Measurements from ENCODE around the gene DIS3L2.
"Not testable (repeated sequence)": the region's sequence is repeated elsewhere in the genome, so short reads cannot be mapped to it uniquely, and the experiment has no call there.

Gene DIS3L2

DNA sequence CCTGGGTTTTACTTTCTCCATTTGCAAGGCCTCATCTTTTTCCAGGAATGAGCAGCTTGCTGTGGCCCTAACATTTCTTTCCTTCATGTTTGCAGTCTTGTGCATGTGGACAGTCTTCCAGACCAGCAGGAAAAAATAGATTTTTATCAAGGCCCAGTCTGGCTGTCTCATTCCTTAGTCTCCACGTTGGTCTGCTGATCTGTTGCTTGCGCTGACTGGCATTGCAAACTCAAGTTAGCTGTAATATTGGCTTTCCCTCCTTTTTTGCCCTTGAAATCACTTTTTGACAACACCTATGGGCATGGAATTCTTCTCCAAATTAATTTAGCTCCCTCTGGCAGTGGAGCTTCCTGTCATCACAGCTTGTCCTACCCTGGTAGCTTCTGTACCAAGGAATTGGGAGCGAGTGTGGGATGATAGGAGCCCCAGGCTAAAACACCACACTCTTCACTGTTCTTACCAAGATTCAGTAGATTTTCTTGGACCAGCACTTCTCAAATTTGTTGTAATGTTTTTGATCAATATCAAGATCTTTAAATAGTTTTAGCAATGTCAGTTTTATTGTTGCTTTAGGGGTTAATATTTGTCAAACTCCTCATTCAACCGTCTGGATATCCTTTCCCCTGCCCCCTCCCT is 48.2 kb downstream of the DIS3L2 start:
- no peak for DNase-seq

DNA sequence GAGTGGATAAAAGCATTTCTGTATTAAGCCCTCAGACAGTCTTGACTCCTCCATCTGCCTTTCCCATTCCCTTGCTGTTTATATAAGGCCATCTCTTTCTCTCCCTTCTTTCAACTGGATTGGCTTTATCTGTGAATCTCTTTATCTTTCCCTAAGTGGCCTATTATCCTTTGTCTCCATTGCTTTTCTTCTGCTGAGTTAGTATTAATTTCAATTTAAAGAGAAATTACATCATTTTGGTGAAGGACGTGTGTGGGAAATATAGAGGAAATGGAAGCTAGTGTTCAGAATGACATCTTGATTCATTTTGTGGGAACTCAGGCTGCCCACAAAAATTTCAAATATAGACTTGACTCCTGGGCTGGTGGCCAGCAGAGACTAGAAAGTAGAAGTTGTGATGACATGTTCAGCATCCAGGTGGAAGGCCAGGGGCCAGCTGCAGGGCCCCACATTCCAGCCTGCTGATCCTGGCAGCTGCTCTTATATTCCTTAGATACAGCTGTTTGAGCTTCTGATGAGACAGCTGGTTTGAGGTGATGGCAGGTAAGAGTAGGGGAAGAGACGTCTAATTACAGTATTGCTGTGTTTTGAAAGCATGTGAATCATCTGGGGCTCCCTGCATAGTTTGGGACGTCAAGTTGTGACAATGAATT is 52.3 kb downstream of the DIS3L2 start:
- peak; percentile 97 for DNase-seq

DNA sequence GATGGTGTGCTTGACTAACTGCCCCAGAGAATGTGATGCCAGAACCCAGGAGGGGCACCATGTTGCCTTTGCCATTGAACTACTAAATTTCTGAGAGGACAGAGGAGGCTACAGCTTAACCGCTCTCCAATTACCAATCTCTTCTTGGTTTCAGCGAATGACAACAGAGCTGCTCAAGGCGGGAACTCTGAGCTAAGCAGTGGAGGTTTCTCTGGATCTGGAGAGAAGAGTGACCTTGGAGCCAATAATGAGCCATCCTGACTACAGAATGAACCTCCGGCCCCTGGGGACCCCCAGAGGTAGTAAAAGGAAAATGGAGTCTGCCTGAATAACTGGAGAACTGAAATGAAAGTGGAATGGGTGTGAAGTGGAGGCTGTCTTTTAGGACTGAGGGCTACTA is 53.2 kb downstream of the DIS3L2 start:
- DNase-seq: no peak

DNA sequence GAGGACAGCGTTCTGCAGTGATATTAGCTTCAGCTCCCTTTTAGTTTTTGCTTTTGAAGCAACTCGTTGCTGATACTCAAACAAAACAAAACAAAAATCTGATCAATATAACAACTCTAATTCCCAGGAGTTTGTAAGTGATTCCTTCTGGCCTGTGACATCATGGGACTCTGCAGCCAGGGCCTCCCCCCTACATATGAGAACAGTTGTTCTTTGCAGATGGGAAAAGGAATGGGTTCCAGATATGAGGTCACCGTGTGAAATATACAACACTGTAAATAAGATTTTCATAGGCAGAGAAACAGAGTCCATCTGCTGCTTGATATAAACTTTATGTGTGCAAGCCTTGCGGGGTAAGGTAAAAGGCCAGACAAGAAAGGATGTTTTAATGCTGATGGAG is 56.7 kb downstream of the DIS3L2 start:
- no peak for DNase-seq

DNA sequence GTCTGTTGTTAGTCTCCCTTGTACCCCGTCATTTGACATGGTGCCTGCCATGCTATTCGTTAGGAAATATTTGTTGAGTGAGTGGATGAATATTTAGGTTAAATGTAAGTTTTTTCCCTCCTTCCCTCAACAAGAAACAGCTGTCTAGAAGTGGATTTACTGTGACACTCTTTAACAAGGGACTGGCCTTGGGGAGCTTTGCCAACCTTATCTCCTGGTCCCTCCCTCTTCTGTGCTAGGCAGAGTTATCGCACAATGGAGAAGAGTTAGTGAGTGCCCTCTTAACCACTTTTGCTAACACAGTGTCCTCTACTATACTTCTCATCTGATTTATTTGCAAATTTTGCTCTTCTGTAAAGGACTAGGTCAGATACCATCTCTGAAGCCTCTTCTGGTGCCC is 61.2 kb downstream of the DIS3L2 start:
- DNase-seq: peak; percentile 24

DNA sequence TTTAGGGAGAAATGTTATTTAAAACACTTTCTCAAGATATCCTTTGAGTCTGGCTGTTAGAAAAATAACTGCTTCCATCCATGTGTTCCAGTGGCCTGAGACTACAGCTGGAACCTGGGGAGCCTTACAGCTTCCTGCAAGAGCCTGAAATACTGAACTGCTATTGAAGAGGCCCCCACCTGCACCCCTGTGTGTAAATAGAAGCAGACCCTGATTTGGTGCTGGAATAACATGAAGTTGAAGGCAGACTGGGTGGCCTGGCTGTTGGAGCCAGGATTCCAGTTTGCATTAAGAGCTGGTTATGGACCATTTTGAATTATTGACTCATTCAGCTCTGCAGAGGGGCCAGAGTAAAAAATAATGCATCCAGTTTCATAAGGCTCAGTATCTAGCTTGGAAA is 61.9 kb downstream of the DIS3L2 start:
- DNase-seq: no peak

DNA sequence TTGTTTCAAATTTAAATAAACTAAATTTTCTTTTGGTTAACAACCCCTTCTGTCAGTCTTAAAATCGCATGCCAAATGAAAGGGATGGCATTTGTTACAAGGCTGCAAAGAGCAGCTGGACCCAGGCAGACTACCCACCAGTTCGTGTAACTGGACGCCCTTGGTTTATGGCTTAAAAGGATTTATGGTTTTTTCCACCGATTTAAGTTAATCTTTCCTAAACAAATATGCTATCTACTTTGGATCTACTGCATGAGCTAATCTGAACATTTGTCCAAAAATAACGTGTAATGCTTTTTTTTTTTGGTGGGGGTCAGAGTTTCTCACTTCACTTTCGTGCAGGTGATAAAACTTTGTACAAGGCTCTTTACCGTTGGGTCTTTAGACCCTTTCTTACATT is 62.9 kb downstream of the DIS3L2 start:
- no peak for DNase-seq

DNA sequence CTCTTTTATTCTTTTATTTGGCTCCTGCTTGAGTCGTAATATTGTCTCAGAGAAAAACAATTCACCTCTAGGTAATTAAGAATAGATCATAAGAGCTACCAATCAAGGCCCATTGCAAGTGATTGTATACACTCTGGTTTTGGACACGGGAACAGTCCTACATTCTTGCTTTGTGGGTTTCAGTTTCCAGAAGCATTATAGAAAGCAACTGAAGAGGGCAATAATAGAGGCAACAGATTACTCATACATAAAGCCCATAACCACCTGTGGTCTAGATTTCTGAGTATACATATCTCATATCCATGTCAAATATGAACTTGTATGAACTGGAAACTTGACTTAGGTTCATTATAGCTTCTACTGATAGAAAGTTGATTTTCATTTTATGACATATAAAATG is 65.4 kb downstream of the DIS3L2 start:
- no peak for DNase-seq

DNA sequence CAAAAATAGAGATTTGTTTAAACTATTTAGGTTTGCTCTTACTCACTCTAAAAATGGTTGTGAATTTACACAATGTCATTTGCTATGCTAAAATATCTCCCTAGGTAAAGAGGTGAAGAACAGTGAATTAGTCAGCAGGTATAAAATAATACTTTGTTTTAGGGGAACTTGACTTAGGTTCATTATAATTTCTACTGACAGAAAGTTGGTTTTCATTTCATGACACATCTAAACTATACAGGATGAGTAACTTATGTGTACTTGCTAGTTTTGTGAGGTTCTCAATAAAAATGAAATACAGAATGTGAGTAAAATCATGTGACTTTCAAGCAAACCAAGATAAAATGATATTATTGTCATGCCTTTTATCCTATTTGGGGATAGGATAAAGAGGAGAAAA is 66.0 kb downstream of the DIS3L2 start:
- DNase-seq: no peak

DNA sequence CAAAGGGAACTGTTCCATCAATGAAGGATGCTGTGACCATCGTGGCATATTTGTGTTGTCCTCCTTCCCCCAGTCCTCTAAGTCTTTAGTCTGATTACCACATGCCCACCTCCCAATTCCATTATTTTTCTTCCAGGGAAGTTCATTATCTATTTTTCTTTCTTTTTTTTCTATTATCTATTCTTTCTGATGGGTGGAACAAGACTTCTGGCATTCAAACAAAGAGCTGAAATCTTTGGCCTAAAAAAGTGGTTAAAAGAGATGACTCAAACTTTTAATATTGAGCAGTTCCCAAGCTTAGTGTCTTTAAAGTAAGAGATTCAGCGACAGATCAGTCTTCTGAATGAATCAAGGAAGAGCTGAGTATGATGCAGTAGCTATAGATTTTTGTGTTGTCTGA is 66.6 kb downstream of the DIS3L2 start:
- DNase-seq: no peak

DNA sequence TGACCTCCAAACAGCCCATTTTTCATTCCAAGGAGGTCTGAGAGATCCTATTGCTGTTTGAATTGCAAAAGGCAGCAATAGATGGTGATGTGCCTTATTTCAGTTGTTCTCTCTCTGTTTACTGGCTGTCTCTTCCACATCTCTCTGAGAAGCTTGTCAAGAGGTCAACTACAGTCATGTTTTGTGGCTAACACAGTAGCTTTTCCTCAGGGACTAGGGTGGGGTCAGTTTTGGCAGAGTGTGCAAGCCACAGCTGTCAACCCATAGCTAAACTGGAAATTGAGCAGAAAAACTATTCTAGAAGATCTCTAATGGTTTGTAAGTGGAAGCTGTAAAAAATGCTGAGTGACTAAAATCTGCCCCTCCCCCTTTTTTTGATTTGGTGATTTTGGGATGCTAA is 67.1 kb downstream of the DIS3L2 start:
- no peak for DNase-seq

DNA sequence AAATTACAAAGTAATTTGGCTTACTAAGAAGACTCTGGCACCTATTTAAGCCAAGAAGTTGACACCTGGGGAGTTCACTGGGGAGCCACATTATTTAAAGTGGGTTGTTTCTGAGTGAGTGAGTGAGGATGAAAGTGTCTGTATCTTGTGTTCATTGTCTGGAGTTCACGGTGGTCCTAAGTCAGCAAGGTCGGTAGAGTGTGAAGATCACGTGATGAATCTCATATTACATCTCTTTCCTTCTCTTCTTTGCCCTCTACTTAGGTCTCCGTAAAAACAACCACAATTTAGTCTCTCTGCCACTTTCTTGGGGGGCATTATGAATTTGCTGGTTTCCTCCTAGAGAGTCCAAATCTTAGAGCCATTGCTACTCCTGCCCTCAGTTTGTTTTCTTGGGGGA is 67.8 kb downstream of the DIS3L2 start:
- DNase-seq: no peak

DNA sequence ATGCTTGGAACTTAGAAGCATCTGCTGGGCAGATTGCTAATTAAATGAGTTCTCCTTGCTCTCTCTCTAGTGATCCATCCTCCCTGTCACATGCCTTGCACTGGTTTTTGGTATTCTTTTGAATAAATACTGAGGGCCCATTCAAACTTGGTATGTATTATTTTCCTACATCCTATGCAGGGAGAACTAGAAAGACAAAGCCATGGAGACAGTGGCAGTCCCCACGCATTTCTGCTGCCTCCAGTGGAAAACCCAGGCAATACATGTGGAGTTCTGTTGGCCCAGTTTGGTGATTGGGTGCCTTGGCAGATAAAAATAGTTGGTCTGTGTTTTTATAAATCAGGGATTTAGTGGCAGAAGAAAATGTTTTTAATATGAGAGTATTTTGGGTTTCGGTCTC is 68.7 kb downstream of the DIS3L2 start:
- no peak for DNase-seq

DNA sequence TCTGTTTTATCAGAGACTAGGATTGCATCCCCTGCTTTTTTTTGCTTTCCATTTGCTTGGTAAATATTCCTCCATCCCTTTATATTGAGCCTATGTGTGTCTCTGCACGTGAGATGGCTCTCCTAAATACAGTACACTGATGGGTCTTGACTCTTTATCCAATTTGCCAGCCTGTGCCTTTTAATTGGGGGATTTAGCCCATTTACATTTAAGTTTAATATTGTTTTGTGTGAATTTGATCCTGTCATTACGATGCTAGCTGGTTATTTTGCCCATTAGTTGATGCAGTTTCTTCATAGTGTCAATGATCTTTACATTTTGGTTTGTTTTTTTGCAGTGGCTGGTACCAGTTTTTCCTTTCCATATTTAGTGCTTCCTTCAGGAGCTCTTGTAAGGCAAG is 73.8 kb downstream of the DIS3L2 start:
- not testable (repeated sequence) for DNase-seq

DNA sequence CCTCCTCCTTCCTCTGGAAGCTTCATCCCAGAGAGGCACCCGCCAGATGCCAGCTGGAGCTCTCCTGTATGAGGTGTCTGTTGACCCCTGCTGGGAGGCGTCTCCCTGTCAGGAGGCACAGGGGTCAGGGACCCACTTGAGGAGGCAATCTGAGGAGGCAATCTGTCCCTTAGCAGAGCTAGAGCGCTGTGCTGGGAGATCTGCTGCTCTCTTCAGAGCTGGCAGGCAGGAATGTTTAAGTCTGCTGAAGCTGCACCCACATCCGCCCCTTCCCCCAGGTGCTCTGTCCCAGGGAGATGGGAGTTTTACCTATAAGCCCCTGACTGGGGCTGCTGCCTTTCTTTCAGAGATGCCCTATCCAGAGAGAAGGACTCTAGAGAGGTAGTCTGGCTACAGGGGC is 75.4 kb downstream of the DIS3L2 start:
- DNase-seq: not testable (repeated sequence)

DNA sequence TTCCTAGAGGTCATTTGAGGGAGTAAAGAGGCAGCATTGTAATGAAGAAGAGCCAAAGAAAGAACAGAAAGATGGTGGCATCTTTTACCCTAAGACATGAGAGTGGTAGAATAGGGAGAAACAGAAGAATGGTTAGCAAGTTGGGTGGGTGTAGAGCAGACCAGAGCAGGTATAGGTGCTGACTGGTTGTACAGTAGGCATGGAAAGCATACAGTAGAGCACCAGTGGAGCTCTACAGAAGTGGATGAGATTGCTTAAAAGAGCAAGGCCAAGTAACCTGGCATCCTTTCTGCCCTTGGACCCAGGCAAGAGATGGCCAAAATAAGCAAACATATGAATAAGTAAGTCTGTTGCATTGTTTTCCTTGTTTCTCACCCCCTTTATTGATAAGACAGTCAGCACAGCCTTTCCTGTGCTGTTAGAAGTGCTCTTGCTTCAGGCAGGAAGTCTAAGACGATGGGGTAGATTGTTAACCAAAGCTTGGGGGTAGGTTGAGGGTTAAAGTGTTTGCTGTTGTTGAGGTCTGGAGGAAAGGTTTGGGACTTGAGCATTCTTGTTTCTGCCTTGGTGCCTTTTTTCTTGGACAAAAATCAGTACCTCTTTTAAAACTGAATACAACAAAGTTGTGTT is 76.9 kb downstream of the DIS3L2 start:
- DNase-seq: no peak

DNA sequence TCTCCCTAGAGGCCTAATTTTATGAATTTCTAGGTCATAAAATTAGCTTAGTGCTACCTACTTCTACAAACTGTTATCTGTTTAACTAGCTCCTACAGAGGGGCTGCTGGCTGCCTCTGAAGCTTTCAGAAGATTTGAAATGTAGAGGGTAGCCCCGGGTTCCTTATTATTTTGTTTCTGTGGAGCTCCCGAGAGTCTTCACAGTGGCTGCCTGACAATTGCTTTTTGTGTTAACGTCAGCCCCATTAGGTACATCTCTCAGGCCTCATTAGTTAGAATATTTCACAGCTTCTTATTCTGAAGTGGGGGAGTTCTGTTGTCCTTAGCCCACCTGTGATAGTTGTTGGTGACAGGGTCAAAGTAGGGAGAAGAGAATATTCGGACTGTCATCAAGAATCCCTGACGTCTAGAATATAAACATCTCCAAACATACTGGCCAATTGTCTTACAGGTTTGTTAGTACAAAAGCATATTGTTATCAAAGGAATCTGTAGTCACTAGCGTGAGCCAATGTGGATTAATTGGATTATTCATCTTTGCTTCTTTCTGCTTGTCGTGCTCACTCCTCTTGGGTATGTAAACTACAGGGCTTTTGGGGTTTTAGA is 77.5 kb downstream of the DIS3L2 start:
- DNase-seq: no peak

DNA sequence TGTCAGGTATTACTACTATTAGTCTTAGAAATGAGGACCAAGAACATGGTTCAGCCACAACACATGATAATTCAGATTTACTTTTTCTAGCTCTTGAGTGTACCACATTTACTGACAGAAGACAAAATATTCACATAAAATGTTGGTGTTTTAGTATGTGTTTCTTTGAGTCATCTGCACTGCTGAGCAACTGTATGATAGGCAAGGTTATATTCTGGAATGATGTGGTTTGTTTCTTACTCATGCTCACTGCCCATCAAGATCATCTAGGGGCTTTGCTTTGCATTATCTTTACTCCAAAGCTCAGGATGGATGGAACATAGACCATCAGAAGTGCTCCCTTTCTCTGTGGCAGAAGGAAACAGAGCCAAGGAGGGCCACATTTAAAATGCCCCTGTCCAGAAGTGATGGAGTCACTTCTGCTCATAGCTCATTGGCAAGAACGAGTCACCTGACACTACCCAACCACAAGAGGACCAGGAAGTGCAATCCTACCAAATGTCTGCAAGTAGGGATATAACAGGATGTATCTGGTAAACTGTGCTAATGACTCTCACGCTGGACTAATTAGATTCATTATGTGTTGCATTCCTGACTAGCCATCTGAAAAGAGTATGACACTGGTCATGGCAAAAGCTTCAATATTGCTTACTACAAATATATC is 81.5 kb downstream of the DIS3L2 start:
- DNase-seq: peak; percentile 22

DNA sequence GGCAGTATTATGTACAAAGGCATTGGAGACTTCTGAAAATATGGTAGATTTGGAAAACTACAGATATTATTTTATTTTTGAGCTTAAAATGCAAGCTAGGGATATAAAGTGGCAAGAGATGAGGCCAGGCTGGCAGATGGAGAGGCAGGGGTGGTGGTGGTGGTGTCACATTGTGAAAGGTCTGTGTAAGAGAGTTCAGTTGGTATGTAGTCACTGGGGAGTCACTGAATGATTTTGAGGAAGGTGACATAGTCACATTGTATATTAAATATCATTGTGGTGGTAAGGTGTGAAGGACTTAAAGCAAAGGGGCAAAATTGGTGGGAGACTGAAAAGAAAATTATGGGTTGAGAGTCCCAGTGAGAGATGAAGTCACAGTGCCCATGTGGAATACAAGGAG is 82.5 kb downstream of the DIS3L2 start:
- no peak for DNase-seq

DNA sequence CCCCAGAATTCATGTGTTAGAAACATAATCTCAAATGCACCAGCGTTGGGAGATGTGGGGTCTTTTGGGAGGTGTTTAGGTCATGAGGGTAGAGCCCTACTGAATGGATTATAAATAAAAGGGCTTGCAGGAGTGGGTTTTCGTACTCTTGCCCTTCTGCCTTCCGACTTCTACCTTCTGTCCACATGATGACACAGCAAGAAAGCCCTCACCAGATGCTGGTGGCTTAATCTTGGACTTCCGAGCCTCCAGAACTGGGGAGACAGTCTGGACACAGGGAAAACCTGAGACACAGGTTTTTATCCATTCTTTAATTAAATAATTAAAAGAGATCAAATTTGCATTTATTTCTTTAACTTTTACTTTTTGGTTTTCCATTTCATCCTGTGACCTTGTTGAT is 87.8 kb downstream of the DIS3L2 start:
- DNase-seq: no peak

DNA sequence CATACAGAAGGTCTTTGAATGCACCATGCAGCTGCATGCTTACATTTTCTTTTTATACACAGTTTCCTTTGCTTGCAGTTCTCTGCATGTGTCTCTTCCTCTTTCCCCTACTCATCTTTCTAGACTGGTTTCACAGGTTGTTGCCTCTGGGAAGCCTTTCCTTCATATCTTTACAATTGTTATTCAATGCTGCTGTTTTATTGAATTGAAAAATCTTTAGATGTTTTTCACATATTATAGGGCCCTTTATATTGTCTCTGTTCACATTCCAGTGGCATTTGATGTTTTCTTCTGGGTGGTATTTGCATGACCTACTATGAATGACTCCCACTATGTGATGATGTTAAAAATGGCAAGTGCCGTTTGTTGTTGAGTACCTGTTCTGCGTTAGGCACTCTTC is 91.1 kb downstream of the DIS3L2 start:
- DNase-seq: no peak

DNA sequence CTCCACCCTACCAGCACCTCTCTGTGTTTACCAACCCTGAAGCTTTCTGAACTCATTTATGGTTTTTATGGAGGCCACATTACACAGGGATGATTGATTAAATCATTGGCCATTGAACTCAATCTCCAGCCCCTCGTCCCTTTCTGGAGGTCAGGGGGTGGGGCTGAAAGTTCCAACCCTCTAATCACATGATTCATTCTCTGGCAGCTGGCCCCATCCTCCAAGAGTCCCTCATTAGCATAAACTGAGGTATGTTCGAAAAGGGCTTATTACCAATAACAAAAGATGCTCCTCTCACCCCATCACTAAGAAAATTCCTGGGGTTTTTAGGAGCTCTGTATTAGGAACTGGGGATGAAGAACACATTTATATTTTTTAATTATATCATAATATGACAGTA is 92.3 kb downstream of the DIS3L2 start:
- no peak for DNase-seq

All from fibroblast of skin of abdomen (primary cell).